CD4-positive, alpha-beta T cell treated with Interleukin-12 subunit alpha and Interleukin-12 subunit beta, for 1 hour (primary cell): Measurements from ENCODE around the gene CCDC138.

Experiments
- DNase-seq: peaks from one replicate; pipeline ENCODE4 v3.0.0-alpha.2; 2020

CCDC138 gene

GRCh38 chr2:108919571-108920373 lies 133.2 kb downstream of the CCDC138 start:
- DNase-seq: no peak

DNA sequence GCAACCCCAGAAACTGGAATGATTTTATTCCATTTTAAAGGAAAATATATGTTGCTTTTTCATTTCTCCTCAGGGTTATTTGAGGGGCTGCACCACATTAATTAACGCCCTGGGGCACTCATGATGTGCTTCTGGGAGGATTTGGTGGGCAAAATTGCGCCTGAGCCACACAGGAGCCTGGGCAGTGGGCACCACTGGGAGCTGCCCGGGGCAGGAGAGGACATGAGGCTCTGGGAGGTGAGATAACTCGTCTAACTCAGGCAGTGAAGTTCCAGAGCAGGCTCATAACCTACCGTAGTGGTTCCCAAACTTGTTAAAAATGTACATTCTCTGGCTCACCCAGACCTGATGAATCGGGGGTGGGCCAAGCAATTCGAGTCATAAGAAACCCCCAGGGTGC lies 134.1 kb downstream of the CCDC138 start:
- DNase-seq: no peak

- no peak for DNase-seq
Observed at GRCh38 chr2:108921096-108922030, 134.8 kb downstream of the CCDC138 start.

GRCh38 chr2:108922141-108922915 lies 135.8 kb downstream of the CCDC138 start:
- no peak for DNase-seq

GRCh38 chr2:108923019-108923700 lies 136.6 kb downstream of the CCDC138 start:
- no peak for DNase-seq

- DNase-seq: no peak
Observed at GRCh38 chr2:108923736-108924579, 137.4 kb downstream of the CCDC138 start.

DNA sequence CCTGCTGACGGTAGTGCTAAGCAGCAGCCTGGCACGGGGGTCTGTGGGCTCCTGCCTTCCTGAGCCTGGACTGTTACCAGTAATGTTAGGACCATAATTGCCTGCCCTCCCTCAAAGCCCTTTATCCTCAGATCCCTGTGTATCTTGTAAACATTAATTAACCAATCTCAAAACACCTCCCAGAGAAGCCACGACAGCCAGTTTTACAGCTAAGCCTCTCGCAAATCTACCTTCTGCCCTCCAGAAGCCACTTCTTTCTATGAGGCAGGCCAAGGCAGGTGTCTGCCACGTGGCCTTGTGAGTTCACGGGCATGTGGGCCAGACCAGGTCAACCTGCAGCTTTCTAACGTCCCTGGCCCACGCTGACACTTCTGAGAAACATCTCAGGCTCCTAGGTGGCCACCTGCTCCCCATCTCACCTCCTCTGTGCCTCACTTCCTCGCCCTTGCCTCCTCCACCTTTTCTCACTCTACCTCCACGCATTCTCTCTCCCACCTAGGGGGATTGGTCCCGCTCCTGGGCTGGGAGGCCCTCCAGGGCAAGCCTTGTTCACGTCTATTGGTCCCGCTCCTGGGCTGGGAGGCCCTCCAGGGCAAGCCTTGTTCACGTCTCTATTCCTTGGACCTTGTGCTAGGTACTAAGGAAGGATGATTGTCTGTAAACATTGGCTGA lies 138.1 kb downstream of the CCDC138 start:
- DNase-seq: no peak

- DNase-seq: no peak
Observed at GRCh38 chr2:108925286-108925685, 138.7 kb downstream of the CCDC138 start.

GRCh38 chr2:108925735-108926134 lies 139.2 kb downstream of the CCDC138 start:
- no peak for DNase-seq
